ENCODE measurements around the gene RAB38. TPM values are rescaled to one million over a fixed set of nuclear protein-coding genes. Genes with fewer than 3 reads are reported as not detected.

Gene RAB38
- total and polyA plus RNA-seq, 2 experiments from 2014 or later = 8.8 to 14.2 TPM

- peaks cover 20% of the 10 kb centered on the region for H3K9me3 Mint-ChIP-seq
- Histone ChIP-seq H3K4me3 (no peak overlapping the region), H3F3A (replicated peaks; ENCODE audit: low read depth) (no peaks in the 10 kb centered on the region), H3K27ac (ENCODE audit: low read depth) (no peak overlapping the region), H4K20me1 (replicated peaks; ENCODE audit: insufficient read depth) (no peaks in the 10 kb centered on the region), H3K27me3 (ENCODE audit: insufficient read depth) (no peaks in the 10 kb centered on the region), H3K4me1 (ENCODE audit: insufficient read depth) (peaks cover 2% of the 10 kb centered on the region; the same call in 1 of the 2 replicates), H2AFZ (no peak overlapping the region), H3K4me2 (no peak overlapping the region), H3K9me2 (ENCODE audit: insufficient read depth) (no peaks in the 10 kb centered on the region), H3K36me3 (ENCODE audit: insufficient read depth) (no peaks in the 10 kb centered on the region), H3K79me2 (replicated peaks; ENCODE audit: insufficient read depth) (peaks cover 17% of the 10 kb centered on the region; the same call in 1 of the 2 replicates)
- no peak for TF ChIP-seq STAT1 (IDR thresholded peaks at IDR 0.05; ENCODE audit: unreplicated experiment)
- no peak for TF ChIP-seq EZH2phosphoT487 (IDR thresholded peaks at IDR 0.05; ENCODE audit: unreplicated experiment)
- TF ChIP-seq NANOG (IDR thresholded peaks at IDR 0.05; ENCODE audit: borderline replicate concordance) = no peak
- TF ChIP-seq JUNB (IDR thresholded peaks at IDR 0.05; ENCODE audit: unreplicated experiment) = no peak
- TF ChIP-seq, protein P1, sequence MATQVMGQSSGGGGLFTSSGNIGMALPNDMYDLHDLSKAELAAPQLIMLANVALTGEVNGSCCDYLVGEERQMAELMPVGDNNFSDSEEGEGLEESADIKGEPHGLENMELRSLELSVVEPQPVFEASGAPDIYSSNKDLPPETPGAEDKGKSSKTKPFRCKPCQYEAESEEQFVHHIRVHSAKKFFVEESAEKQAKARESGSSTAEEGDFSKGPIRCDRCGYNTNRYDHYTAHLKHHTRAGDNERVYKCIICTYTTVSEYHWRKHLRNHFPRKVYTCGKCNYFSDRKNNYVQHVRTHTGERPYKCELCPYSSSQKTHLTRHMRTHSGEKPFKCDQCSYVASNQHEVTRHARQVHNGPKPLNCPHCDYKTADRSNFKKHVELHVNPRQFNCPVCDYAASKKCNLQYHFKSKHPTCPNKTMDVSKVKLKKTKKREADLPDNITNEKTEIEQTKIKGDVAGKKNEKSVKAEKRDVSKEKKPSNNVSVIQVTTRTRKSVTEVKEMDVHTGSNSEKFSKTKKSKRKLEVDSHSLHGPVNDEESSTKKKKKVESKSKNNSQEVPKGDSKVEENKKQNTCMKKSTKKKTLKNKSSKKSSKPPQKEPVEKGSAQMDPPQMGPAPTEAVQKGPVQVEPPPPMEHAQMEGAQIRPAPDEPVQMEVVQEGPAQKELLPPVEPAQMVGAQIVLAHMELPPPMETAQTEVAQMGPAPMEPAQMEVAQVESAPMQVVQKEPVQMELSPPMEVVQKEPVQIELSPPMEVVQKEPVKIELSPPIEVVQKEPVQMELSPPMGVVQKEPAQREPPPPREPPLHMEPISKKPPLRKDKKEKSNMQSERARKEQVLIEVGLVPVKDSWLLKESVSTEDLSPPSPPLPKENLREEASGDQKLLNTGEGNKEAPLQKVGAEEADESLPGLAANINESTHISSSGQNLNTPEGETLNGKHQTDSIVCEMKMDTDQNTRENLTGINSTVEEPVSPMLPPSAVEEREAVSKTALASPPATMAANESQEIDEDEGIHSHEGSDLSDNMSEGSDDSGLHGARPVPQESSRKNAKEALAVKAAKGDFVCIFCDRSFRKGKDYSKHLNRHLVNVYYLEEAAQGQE (IDR thresholded peaks at IDR 0.05; ENCODE audit: unreplicated experiment) = no peak
- TF ChIP-seq ETS1 (IDR thresholded peaks at IDR 0.05) = no peak
- DNase-seq (ENCODE audit: low spot score) (no peak), ATAC-seq (no peak)
- no peak overlapping the region for H3K4me3 Mint-ChIP-seq
- peaks cover 33% of the 10 kb centered on the region for H3K36me3 Mint-ChIP-seq (ENCODE audit: low read depth)
- H3K4me1 Mint-ChIP-seq = peaks cover 6% of the 10 kb centered on the region; the same call in 2 of the 3 replicates
- no peak overlapping the region for H3K27ac Mint-ChIP-seq
- peaks cover 2% of the 10 kb centered on the region for H3K27me3 Mint-ChIP-seq (ENCODE audit: insufficient read depth, low read depth, poor library complexity)
Observed at GRCh38 chr11:88158081-88158480, 17.2 kb downstream of the RAB38 start.

- peaks cover 20% of the 10 kb centered on the region for H3K9me3 Mint-ChIP-seq
- H4K20me1 ChIP-seq (replicated peaks; ENCODE audit: insufficient read depth) = no peaks in the 10 kb centered on the region
- no peaks in the 10 kb centered on the region for H3K9me2 ChIP-seq (ENCODE audit: insufficient read depth)
- H3K27me3 ChIP-seq (ENCODE audit: insufficient read depth) = no peaks in the 10 kb centered on the region
- no peak for ATAC-seq
- H3K4me3 ChIP-seq = no peak overlapping the region
- H3K4me1 Mint-ChIP-seq = peaks cover 11% of the 10 kb centered on the region; the same call in 2 of the 3 replicates
- no peak overlapping the region for H2AFZ ChIP-seq
- no peak overlapping the region for H3K4me2 ChIP-seq
- peaks cover 17% of the 10 kb centered on the region; the same call in 1 of the 2 replicates for H3K79me2 ChIP-seq (replicated peaks; ENCODE audit: insufficient read depth)
- peaks cover 3% of the 10 kb centered on the region for H3K27me3 Mint-ChIP-seq (ENCODE audit: insufficient read depth, low read depth, poor library complexity)
- no peaks in the 10 kb centered on the region for H3F3A ChIP-seq (replicated peaks; ENCODE audit: low read depth)
- H3K27ac Mint-ChIP-seq = no peak overlapping the region
- no peak for TF ChIP-seq POLR2AphosphoS5 (IDR thresholded peaks at IDR 0.05; ENCODE audit: low read depth)
- TF ChIP-seq EZH2 (IDR thresholded peaks at IDR 0.05; ENCODE audit: low read depth, unreplicated experiment) = no peak
- no peak for DNase-seq (ENCODE audit: low spot score)
- no peaks in the 10 kb centered on the region for H3K36me3 ChIP-seq (ENCODE audit: insufficient read depth)
- no peak overlapping the region for H3K27ac ChIP-seq (ENCODE audit: low read depth)
- peaks cover 33% of the 10 kb centered on the region for H3K36me3 Mint-ChIP-seq (ENCODE audit: low read depth)
- no peak overlapping the region for H3K4me3 Mint-ChIP-seq
- peaks cover 2% of the 10 kb centered on the region; the same call in 1 of the 2 replicates for H3K4me1 ChIP-seq (ENCODE audit: insufficient read depth)
Observed at GRCh38 chr11:88157370-88157769, 17.9 kb downstream of the RAB38 start.

Measured in GM23338 (cell line).